GM19467 (cell line): ENCODE measurements around the gene BLOC1S4.
A peak's percentile ranks its signal among the peaks of the same experiment; 100 is the strongest.

Experiments used
- ATAC-seq: cut with Tn5 transposase; IDR thresholded peaks from one replicate; pipeline ENCODE4 v1.9.1; 2021; ENCODE audit warnings: mild to moderate bottlenecking, moderate library complexity; ENCODE audit not compliant: unreplicated experiment

The BLOC1S4 gene

DNA sequence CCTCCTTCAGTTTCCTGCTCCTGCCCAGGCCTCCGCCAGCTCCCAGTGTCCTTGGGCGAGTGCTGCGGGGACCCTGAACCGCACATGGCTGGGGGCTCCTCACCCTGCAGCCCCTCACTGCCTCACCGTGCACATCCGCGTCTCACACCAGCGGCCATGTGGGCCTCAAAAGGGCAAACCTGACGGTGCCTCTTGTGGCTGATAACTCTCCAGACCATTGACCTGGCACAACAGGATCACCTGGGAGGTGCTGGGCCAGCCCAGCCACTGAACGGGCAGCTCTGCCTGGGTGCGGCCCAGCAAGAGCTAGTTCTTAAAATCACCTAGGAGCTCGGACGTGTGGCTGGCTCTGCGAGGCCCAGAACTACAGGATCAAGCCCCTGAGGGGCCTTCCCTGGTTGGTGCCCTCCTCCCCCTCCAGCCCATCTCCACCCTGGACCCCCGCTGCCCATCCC is 26.4 kb upstream of the BLOC1S4 start:
- ATAC-seq, result no peak

- no peak for ATAC-seq
Measured at GRCh38 chr4:6692379-6692778, 23.6 kb upstream of the BLOC1S4 start.

DNA sequence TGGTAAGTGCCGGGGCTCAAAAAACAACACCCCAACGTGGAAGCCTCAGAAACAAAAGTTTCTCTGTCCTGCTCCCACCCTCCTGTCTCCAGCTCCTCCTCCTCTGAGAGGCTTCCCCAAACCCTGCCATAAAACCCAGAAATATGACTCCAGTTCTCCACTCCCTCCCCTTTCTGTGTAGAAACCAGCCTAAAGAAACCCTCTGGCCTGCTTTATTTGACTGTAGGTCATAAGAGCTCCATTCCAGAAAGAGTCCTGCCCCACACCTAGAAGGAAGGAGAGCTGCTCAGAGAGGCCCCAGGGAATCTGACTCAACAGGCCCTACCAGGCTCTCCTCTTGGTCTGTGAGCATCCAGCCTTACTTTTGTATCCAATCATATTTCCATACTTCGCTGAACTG is 23.2 kb upstream of the BLOC1S4 start:
- no peak for ATAC-seq

DNA sequence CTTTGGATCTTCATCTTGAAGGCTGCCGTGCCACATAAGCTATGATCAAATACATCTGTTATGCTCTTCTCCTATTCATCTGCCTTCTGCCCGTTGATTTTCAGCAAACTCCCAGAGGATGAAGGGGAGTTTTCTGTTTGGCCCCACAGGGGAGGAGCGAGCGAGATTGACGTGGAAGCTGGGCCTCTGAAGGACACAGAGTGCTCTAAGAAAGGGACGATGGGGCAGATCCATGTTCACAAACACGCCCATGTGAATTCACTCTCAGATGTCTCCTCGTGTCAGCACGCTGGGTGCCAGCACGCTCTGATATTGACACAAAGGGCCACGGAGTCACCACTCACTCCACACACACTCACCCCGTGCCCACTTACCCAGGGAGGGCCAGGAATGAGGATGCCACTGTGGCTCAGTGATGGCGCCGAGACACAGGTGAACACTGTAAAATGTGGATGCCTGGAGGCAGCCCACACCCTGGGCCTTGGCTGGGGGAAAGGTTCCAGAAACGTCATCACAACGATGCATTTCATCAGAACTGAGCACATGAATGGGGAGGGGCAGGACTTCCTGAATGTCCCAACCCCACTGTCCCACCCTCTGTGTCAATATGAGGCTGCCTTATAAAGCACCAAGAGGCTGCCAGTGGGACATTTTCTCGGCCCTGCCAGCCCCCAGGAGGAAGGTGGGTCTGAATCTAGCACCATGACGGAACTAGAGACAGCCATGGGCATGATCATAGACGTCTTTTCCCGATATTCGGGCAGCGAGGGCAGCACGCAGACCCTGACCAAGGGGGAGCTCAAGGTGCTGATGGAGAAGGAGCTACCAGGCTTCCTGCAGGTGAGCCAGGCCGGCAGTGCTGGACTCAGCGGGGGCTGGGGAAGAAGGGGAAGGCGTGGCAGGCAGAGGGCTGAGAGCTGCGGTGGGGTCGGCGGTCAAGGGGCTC is 22.5 kb upstream of the BLOC1S4 start, which contains the start of gene S100P:
Gene S100P, plus strand, starts transcription at position 648 of the 946 bp plus-strand sequence. Its CDS starts 55 bp downstream, at position 703.
- no peak for ATAC-seq

GRCh38 chr4:6694177-6694901 is 21.6 kb upstream of the BLOC1S4 start:
- no peak for ATAC-seq

- no peak for ATAC-seq
Measured at GRCh38 chr4:6695660-6696610, 20.0 kb upstream of the BLOC1S4 start.

DNA sequence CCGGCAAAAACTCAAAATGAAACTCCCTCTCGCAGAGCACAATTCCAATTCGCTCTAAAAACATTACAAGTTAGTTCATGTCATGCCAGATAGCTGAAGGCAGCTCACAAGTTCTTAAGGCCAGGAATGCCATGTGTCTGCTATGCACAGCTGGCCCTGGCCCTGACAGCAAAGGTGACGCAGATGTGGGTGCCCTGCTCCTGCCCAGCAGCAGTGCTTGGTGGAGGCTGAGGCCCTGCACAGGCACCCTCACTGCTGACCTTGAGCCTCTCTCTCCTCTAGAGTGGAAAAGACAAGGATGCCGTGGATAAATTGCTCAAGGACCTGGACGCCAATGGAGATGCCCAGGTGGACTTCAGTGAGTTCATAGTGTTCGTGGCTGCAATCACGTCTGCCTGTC is 19.4 kb upstream of the BLOC1S4 start:
- ATAC-seq, result no peak

GRCh38 chr4:6697131-6697530 is 18.8 kb upstream of the BLOC1S4 start:
- no peak for ATAC-seq

- no peak for ATAC-seq
Measured at GRCh38 chr4:6699388-6699787, 16.6 kb upstream of the BLOC1S4 start.

- ATAC-seq, result no peak
Measured at GRCh38 chr4:6699903-6700302, 16.1 kb upstream of the BLOC1S4 start.

DNA sequence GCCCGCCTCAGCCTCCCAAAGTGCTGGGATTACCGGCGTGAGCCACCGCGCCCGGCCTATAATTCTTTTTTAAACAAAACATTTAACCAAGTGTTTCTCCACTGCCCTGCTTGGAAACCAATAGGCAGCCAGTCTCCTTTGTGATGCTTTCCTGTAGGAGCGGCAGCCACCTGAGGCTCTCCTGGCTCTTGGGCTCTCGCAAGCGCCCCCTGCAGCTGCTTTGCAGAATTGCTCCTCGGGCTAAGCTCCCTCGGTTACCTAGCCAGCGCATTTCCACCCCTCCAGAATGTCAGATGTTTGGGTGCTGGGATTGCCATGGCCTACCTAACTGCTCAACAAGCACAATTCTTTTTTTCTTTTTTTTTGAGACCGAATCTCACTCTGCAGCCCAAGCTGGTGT is 14.6 kb upstream of the BLOC1S4 start:
- no peak for ATAC-seq

- no peak for ATAC-seq
Measured at GRCh38 chr4:6702761-6703160, 13.2 kb upstream of the BLOC1S4 start.

GRCh38 chr4:6703786-6704185 is 12.2 kb upstream of the BLOC1S4 start:
- ATAC-seq, result no peak

GRCh38 chr4:6705646-6706045 is 10.3 kb upstream of the BLOC1S4 start:
- no peak for ATAC-seq

- no peak for ATAC-seq
Measured at GRCh38 chr4:6706173-6706572, 9.8 kb upstream of the BLOC1S4 start.

- ATAC-seq, result peak; percentile 53
Measured at GRCh38 chr4:6709230-6710114, 6.5 kb upstream of the BLOC1S4 start, which contains the start of gene MRFAP1L1. Gene MRFAP1L1, minus strand, starts transcription at chr4:6709865. Its CDS starts 236 bp downstream, at chr4:6709629.

GRCh38 chr4:6710282-6710681 is 5.7 kb upstream of the BLOC1S4 start:
- ATAC-seq, result no peak

- no peak for ATAC-seq
Measured at GRCh38 chr4:6710996-6711395, 5.0 kb upstream of the BLOC1S4 start.

- no peak for ATAC-seq
Measured at GRCh38 chr4:6714954-6715353, 1.0 kb upstream of the BLOC1S4 start.

DNA sequence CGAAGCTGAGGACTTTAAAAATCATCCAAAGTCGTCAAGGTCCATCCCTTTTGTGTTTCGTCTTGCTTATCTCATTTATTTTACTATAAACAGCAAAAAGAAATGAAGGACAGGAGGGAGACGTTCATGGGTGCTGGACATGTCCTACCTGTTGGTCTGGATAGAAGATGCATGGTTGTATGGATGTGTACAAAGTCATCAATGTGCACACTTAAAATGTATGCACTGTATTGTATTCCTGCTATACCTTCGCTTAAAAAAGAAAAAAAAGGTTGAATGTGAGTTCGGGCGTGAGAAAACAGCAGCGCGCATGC is 313 bp upstream of the BLOC1S4 start:
- no peak for ATAC-seq
